DMS 273 (cell line): ENCODE measurements around the gene IL5RA.

ENCODE experiments used
- DNase-seq: peaks from one replicate; lab custom pipeline; 2025; ENCODE audit not compliant: unreplicated experiment; lab: John Stamatoyannopoulos, UW

The IL5RA gene

DNA sequence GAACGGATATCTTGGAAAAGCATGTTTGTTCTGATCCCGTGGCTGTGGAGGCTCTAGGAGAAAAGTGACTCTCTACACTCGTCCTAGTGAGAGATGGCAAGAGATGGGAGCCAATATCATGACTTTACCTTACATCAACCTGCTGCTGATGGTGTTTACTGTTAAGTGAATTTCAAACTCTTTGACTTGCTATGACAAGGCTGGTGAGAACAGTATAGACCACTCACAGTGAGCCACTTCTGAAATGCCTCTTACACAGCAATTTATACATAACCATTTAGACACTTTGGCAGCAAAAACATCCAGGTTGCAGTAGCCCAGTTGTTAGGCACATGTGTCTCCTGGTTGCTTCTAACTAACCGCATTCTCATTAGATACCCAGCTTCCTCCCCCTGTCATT lies 43.3 kb downstream of the IL5RA start:
- DNase-seq: no peak

DNA sequence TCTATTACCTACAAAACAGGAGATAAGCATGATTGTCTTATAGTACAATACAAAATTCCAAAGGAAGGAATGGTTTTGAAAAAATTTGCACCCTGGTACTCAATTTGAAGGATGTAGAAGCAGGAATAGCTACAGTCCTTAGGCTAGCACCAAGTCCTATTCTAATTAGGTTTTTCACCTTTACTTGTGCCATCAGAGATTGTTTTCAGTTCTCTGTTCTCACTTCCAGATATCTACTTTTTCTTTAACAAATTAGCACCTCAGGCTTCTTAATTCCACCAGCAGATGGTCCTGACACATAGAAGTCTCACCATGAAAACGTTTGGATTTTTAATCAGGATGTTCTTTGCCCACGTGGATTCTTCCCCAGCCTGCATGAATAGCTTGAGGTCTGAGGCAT lies 43.8 kb downstream of the IL5RA start:
- DNase-seq: no peak

DNA sequence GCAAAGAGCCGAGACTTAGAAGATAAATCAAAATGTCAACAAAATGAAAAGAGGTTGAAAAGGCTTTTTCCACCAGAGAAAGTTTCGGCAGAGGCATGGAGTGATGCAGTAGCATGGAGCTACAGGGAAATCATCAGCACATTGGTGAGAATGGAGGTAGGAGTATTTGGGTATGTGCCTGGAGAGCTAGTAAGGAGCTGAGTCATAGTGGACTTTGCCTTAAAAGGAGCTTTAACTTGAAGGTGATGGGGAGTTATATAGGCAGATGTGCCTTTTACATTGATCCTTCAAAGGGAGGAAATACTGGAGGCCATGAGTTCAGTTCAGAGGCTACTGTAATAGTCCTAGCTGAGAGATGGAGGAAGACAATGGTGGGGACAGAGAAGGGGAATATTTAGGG lies 44.3 kb downstream of the IL5RA start:
- no peak for DNase-seq

DNA sequence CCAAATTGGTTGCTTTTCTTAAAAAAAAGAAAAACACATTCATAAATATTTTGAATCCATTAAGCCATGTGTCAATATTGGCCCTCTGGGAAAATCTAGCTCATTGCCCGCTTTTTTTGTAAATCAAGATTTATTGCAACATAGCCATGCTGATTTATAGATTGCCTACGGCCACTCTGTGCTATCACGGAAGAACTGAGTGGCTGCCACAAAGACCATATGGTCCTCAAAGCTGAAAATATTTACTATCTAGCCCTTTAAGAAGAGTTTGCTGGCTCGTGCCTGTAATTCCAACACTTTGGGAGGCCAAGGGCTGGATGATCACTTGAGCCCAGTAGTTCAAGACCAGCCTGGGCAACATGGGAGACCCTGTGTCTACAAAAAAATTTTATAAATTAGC lies 45.9 kb downstream of the IL5RA start:
- DNase-seq: peak; percentile 18

DNA sequence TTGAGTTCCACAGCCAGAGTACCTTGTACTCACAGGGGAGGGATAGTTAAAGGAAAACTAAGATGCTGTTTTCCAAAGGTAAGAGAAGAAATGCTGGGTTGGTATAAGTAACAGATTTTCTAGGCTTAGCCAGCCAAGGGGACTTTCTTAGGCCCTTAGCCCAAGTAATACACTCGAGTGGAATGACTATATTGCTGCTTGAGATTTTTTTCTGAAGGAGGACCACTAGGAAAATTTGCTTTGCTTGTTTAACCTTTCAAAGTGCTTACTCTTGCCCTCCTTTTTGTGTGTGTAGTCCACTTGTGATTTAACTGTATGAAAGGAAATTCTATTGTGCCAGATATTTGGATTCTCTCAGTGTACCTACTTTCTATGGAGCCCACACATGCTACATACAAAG lies 50.5 kb downstream of the IL5RA start:
- DNase-seq: no peak

DNA sequence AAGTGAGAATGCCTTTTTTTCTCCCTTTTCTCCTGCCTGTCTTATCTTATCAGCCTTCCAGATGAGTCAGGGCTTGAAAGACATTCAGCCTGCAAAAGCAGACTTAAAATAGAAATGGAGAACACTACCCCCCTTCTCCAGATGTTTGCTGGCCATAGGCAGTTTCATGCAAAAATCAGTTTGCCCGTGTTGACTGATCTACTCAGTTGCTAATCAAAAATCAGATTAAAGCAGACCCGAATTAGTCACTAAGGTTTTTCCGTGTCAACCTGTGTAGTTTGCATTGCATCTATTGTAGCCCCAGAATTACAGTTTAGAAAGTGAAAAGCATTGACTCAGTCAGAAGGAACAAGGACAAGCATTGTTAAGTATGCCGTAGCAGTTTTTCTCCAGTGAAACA lies 56.2 kb downstream of the IL5RA start:
- DNase-seq: no peak

DNA sequence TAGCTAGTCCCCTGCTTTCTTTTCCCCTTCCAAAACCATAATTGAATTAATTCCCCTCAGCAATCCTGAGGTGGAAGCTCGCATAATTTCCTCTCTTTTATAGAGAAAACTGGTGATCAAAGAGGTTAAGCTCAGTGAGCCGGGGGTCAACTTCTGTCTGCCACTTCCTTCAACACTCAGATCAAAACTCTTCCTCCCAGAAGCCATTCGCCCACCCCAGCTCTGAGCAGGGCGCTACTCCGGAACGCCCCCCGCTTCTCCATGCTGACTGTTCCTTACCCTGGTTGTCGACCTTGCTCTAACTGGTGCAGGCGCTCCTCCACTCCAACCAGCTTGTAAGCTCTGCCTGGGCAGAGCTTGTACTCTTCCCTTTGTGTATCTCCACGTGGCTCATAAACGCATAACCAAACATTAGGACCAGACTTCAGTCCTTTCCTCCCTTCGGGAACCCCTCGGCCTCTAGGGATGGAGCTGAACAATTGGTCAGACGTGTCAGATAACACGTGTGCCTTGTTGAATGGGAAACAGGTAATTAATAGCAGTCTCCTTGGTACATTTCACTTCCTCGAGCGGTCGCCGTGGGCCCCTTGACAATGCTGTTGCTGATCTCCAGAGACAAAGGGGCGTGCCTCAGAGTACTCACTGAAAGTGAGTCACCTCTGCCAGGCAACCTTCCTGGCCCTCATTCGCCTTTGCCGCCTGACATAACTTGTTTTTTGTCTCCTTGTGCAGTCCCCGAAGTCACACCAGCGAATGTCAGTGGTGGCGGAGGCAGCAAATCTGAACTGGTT lies 71.8 kb downstream of the IL5RA start:
- no peak for DNase-seq

DNA sequence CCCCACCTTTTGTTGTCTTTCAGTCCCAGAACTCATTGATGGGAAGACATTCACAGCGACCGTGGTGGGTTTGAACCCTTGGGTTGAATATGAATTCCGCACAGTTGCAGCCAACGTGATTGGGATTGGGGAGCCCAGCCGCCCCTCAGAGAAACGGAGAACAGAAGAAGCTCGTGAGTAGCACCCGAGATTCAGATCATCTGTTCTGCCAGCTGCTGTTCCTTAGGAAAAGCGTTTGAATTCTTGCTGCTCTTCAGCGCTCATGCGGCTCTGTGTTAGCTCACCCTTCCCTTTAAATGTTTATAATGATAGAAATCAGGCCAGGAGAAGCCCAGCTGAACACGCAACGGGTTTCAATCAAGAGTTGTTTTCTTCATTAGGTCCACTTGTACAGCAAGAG lies 73.0 kb downstream of the IL5RA start:
- no peak for DNase-seq

DNA sequence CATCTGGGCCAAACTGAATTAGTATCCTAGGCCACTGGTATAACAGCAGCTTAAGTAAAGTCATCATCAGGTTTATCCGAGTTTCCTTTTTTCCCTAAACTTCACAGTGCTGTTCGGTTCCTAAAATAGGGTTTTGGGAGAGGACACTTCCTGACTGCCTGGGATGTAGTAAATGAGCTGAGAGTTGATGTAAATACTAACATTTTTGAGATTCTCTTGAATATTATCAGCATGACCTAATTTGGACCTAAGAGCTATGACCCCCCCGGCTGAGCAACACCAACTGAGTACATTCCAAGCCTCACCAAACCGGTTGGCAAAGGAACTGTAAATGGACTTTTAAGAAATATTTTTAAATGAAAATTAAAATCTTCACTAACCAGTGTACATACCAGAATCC lies 78.8 kb downstream of the IL5RA start:
- no peak for DNase-seq

DNA sequence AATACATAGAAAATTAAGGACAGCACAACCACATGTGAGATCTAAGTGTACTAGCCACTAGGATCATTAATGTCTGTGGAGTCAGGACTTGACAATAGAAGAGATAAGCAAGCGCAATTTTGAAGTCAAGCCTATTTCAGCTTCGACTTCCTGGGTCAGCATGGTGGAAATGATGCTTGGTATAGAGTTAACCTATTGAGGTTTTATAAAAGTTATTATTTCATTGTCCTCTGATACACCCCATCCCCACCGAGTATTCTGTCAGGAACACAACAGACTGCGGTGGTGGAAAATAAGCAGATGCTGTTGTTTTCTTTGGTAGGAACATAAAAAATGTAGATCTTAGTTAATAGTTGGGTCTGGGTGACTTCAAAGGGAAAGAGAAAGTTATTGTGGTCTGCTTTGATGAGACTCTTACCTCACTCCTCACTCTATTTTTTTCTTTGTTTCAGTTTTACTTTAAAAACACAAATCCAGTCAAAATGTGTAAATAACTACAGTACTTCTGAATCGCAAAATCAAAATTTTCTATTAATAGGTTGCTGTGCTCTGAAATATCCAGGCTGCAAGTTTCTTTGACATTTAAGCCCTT lies 82.1 kb downstream of the IL5RA start:
- no peak for DNase-seq

DNA sequence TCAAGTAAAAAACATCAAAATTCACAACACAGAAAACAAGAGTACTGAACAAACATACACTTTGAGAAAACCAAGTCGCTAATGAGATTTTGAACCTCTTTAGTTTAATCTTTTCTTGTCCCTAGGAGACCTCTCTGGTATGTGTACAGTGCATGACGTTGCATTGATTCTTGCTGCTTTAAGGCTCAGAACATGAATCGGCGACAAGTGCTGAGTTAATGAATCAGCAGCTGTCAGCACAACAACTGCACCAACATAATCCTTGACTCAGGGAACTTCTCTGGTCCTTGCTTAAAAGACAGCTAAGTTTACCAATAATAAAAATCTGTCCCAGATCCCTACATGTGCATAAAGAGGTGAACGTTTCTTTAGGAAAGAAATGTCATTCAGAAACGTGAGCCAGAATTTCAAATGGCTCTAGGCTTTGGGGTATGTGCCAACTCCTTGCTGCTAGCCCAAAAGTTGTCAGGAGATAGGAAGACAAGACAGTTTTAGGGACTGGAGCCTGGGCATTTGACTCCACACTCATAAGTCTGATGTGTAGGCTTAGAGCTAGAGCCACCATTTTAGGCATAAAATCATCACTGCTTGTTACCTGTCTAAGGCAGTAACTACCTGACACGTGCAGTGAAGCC lies 86.9 kb downstream of the IL5RA start:
- no peak for DNase-seq

DNA sequence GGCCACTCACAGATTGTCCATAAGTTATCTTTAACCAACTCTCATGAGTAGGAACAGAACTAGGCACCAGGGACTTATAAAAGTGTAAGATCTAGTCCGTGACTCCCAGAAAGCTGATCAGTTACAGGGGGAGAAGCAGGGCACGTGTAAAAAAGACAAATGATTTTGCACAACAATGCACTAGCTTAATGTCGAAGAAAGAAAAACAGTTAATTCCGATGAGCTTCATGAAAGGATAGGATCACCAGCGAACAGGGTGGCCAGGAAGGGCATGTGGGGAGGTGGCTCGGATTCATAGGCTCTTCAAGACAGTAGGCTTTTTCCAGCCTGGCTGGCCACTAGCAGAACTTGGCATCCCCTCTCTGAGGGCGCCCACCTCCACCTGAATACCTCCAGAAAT lies 90.0 kb downstream of the IL5RA start:
- DNase-seq: no peak
